ENCODE results near the gene ARNT2. TPM values are rescaled to one million over a fixed set of nuclear protein-coding genes. Genes with fewer than 3 reads are reported as not detected.

Gene ARNT2
- total and polyA plus RNA-seq, 2 donors (not counting 1 experiment from before 2014, with no cell fraction given), result 15.5 to 61.2 TPM

GRCh38 chr15:80590761-80591355 lies 186.7 kb downstream of the ARNT2 start:
- Histone ChIP-seq H3K4me2 (ENCODE audit: extremely low read depth, insufficient read depth, low read length) (no peak overlapping the region), H3K9ac (ENCODE audit: insufficient read depth, low read length) (no peak overlapping the region), H3K9me3 (ENCODE audit: control insufficient read depth, insufficient read depth, low read depth, low read length) (no peaks in the 10 kb centered on the region), H3K79me2 (ENCODE audit: control insufficient read depth, insufficient read depth, low read length) (no peaks in the 10 kb centered on the region), H3K27me3 (ENCODE audit: control insufficient read depth, insufficient read depth, low read length) (no peaks in the 10 kb centered on the region), H4K20me1 (ENCODE audit: control insufficient read depth, extremely low read depth, insufficient read depth, low read length) (no peaks in the 10 kb centered on the region), H2AFZ (ENCODE audit: low read length) (no peak overlapping the region), H3K36me3 (ENCODE audit: control insufficient read depth, insufficient read depth, low read length) (peaks cover 7% of the 10 kb centered on the region), H3K4me1 (ENCODE audit: control insufficient read depth, extremely low read depth, insufficient read depth, low read length) (peaks cover 15% of the 10 kb centered on the region), H3K27ac (ENCODE audit: insufficient read depth, low read length) (no peak overlapping the region), H3K4me3 (replicated peaks in 1 of 4; ENCODE audit: control extremely low read depth in 1 of 4, insufficient read depth in 1 of 4, low read depth in 3 of 4, low read length in 4 of 4) (no peak overlapping the region)
- no peak for TF ChIP-seq CTCF (conservative IDR thresholded peaks at IDR 0.05 in 1 of 2, IDR thresholded peaks at IDR 0.05 in 1 of 2; ENCODE audit: low read depth in 1 of 2, low read length in 2 of 2)
- TF ChIP-seq EZH2 (IDR thresholded peaks at IDR 0.05; ENCODE audit: low read length, missing control alignments), result no peak
- no peak for DNase-seq (ENCODE audit: low read depth in 2 of 2)

GRCh38 chr15:80591471-80591870 lies 187.3 kb downstream of the ARNT2 start:
- H3K79me2 ChIP-seq (ENCODE audit: control insufficient read depth, insufficient read depth, low read length), result no peaks in the 10 kb centered on the region
- peaks cover 7% of the 10 kb centered on the region for H3K36me3 ChIP-seq (ENCODE audit: control insufficient read depth, insufficient read depth, low read length)
- TF ChIP-seq CTCF (conservative IDR thresholded peaks at IDR 0.05 in 1 of 2, IDR thresholded peaks at IDR 0.05 in 1 of 2; ENCODE audit: low read depth in 1 of 2, low read length in 2 of 2), result no peak
- TF ChIP-seq EZH2 (IDR thresholded peaks at IDR 0.05; ENCODE audit: low read length, missing control alignments), result no peak
- no peak overlapping the region for H3K27ac ChIP-seq (ENCODE audit: insufficient read depth, low read length)
- H3K4me3 ChIP-seq (replicated peaks in 1 of 4; ENCODE audit: control extremely low read depth in 1 of 4, insufficient read depth in 1 of 4, low read depth in 3 of 4, low read length in 4 of 4), result no peak overlapping the region
- H3K9ac ChIP-seq (ENCODE audit: insufficient read depth, low read length), result no peak overlapping the region
- peaks cover 16% of the 10 kb centered on the region for H3K4me1 ChIP-seq (ENCODE audit: control insufficient read depth, extremely low read depth, insufficient read depth, low read length)
- no peaks in the 10 kb centered on the region for H3K9me3 ChIP-seq (ENCODE audit: control insufficient read depth, insufficient read depth, low read depth, low read length)
- H2AFZ ChIP-seq (ENCODE audit: low read length), result no peak overlapping the region
- no peaks in the 10 kb centered on the region for H3K27me3 ChIP-seq (ENCODE audit: control insufficient read depth, insufficient read depth, low read length)
- no peak overlapping the region for H3K4me2 ChIP-seq (ENCODE audit: extremely low read depth, insufficient read depth, low read length)
- no peak for DNase-seq (ENCODE audit: low read depth in 2 of 2)
- H4K20me1 ChIP-seq (ENCODE audit: control insufficient read depth, extremely low read depth, insufficient read depth, low read length), result no peaks in the 10 kb centered on the region

- no peak overlapping the region for H3K4me2 ChIP-seq (ENCODE audit: extremely low read depth, insufficient read depth, low read length)
- H3K27ac ChIP-seq (ENCODE audit: insufficient read depth, low read length), result no peak overlapping the region
- H3K36me3 ChIP-seq (ENCODE audit: control insufficient read depth, insufficient read depth, low read length), result peaks cover 7% of the 10 kb centered on the region
- no peaks in the 10 kb centered on the region for H3K27me3 ChIP-seq (ENCODE audit: control insufficient read depth, insufficient read depth, low read length)
- H3K9ac ChIP-seq (ENCODE audit: insufficient read depth, low read length), result no peak overlapping the region
- TF ChIP-seq CTCF (conservative IDR thresholded peaks at IDR 0.05 in 1 of 2, IDR thresholded peaks at IDR 0.05 in 1 of 2; ENCODE audit: low read depth in 1 of 2, low read length in 2 of 2) (no peak), EZH2 (IDR thresholded peaks at IDR 0.05; ENCODE audit: low read length, missing control alignments) (no peak)
- H3K4me3 ChIP-seq (replicated peaks in 1 of 4; ENCODE audit: control extremely low read depth in 1 of 4, insufficient read depth in 1 of 4, low read depth in 3 of 4, low read length in 4 of 4), result no peak overlapping the region
- H3K4me1 ChIP-seq (ENCODE audit: control insufficient read depth, extremely low read depth, insufficient read depth, low read length), result peaks cover 18% of the 10 kb centered on the region
- DNase-seq (ENCODE audit: low read depth in 2 of 2), result no peak
- no peak overlapping the region for H2AFZ ChIP-seq (ENCODE audit: low read length)
- no peaks in the 10 kb centered on the region for H3K79me2 ChIP-seq (ENCODE audit: control insufficient read depth, insufficient read depth, low read length)
- no peaks in the 10 kb centered on the region for H3K9me3 ChIP-seq (ENCODE audit: control insufficient read depth, insufficient read depth, low read depth, low read length)
- H4K20me1 ChIP-seq (ENCODE audit: control insufficient read depth, extremely low read depth, insufficient read depth, low read length), result no peaks in the 10 kb centered on the region
Observed at GRCh38 chr15:80591938-80592825, 188.0 kb downstream of the ARNT2 start.
